GM23338 (cell line): ENCODE measurements around the gene APOBR. TPM values are rescaled to one million over a fixed set of nuclear protein-coding genes. Genes with fewer than 3 reads are reported as not detected.

Experiments used
- ATAC-seq: fragments of 200-7000 bp; cut with Tn5 transposase; 3 replicates; pipeline ENCODE4 v1.9.1; 2020
- DNase-seq: peaks from one replicate; pipeline ENCODE4 v3.0.0-alpha.2; 2015; ENCODE audit warnings: low spot score
- H2AFZ ChIP-seq: fragments of 200-600 bp; sonication (generic); 2 replicates; pipeline ENCODE4 v1.8.0; 2016; ENCODE audit warnings: antibody characterized with exemption, mild to moderate bottlenecking, moderate library complexity
- H3F3A ChIP-seq: fragments of 200-600 bp; sonication (generic); replicated peaks from 2 replicates; pipeline ENCODE4 v1.8.0; 2017; ENCODE audit warnings: antibody characterized with exemption, mixed run types, low read depth
- H3K27ac ChIP-seq: fragments of 200-600 bp; sonication (generic); 2 replicates; pipeline ENCODE4 v1.6.1; 2016; ENCODE audit warnings: low read depth
- H3K27me3 ChIP-seq: fragments of 200-600 bp; sonication (generic); 2 replicates; pipeline ENCODE4 v1.8.0; 2016; ENCODE audit warnings: mild to moderate bottlenecking, mixed run types, moderate library complexity; ENCODE audit not compliant: insufficient read depth
- H3K36me3 ChIP-seq: fragments of 200-600 bp; sonication (generic); 2 replicates; pipeline ENCODE4 v1.8.0; 2016; ENCODE audit warnings: mild to moderate bottlenecking; ENCODE audit not compliant: insufficient read depth
- H3K4me1 ChIP-seq: fragments of 200-600 bp; sonication (generic); 2 replicates; pipeline ENCODE4 v1.8.0; 2016; ENCODE audit warnings: mild to moderate bottlenecking, moderate library complexity; ENCODE audit not compliant: insufficient read depth
- H3K4me2 ChIP-seq: fragments of 200-600 bp; sonication (generic); 2 replicates; pipeline ENCODE4 v1.7.1; 2017; ENCODE audit warnings: mixed run types
- H3K4me3 ChIP-seq: fragments of 200-600 bp; sonication (generic); 2 replicates; pipeline ENCODE4 v1.6.1; 2016; ENCODE audit warnings: mixed run types
- H3K79me2 ChIP-seq: fragments of 200-600 bp; sonication (generic); replicated peaks from 2 replicates; pipeline ENCODE4 v1.8.0; 2017; ENCODE audit warnings: mild to moderate bottlenecking; ENCODE audit not compliant: insufficient read depth
- H3K9me2 ChIP-seq: fragments of 200-600 bp; sonication (generic); 2 replicates; pipeline ENCODE4 v1.8.0; 2017; ENCODE audit not compliant: insufficient read depth
- H4K20me1 ChIP-seq: fragments of 200-600 bp; sonication (generic); replicated peaks from 2 replicates; pipeline ENCODE4 v1.8.0; 2017; ENCODE audit warnings: mild to moderate bottlenecking; ENCODE audit not compliant: insufficient read depth
- H3K27ac Mint-ChIP-seq: 2 replicates; pipeline ENCODE4 v1.8.0; 2020; ENCODE audit warnings: inconsistent platforms, mild to moderate bottlenecking, moderate library complexity, mixed read lengths
- H3K27me3 Mint-ChIP-seq: 3 replicates; pipeline ENCODE4 v1.8.0; 2022; ENCODE audit warnings: low read depth, mild to moderate bottlenecking, moderate library complexity, mixed read lengths, inconsistent platforms; ENCODE audit not compliant: insufficient read depth, poor library complexity
- H3K36me3 Mint-ChIP-seq: 3 replicates; pipeline ENCODE4 v1.8.0; 2021; ENCODE audit warnings: low read depth, mild to moderate bottlenecking, inconsistent platforms, moderate library complexity, mixed read lengths
- H3K4me1 Mint-ChIP-seq: 3 replicates; pipeline ENCODE4 v1.8.0; 2020; ENCODE audit warnings: mild to moderate bottlenecking, inconsistent platforms, mixed read lengths
- H3K4me3 Mint-ChIP-seq: 3 replicates; pipeline ENCODE4 v1.8.0; 2021; ENCODE audit warnings: moderate library complexity, mild to moderate bottlenecking, inconsistent platforms, mixed read lengths
- H3K9me3 Mint-ChIP-seq: 3 replicates; pipeline ENCODE4 v1.8.0; 2020; ENCODE audit warnings: moderate library complexity, mild to moderate bottlenecking, inconsistent platforms, mixed read lengths
- CREB1 ChIP-seq: fragments of 250-450 bp; sonication (Bioruptor Pico); IDR thresholded peaks from 2 replicates; pipeline ENCODE4 v1.5.0; 2020; ENCODE audit warnings: low read depth, mild to moderate bottlenecking, moderate library complexity
- ETS1 ChIP-seq: IDR thresholded peaks from 2 replicates; pipeline ENCODE4 v1.6.1; 2016; ENCODE audit warnings: antibody characterized with exemption
- EZH2 ChIP-seq: fragments of 200-600 bp; sonication (generic); IDR thresholded peaks from one replicate; pipeline ENCODE4 v1.8.0; 2017; ENCODE audit warnings: antibody characterized with exemption, mild to moderate bottlenecking, low read depth; ENCODE audit not compliant: unreplicated experiment
- ZNF331 ChIP-seq: fragments of 250-450 bp; sonication (Bioruptor Pico); IDR thresholded peaks from 2 replicates; pipeline ENCODE4 v1.5.0; 2020; ENCODE audit warnings: low read depth, mild to moderate bottlenecking, moderate library complexity
- ZNF462 ChIP-seq: fragments of 250-450 bp; sonication (Bioruptor Pico); IDR thresholded peaks from 2 replicates; pipeline ENCODE4 v1.5.0; 2020; ENCODE audit warnings: mild to moderate bottlenecking, moderate library complexity
- polyA plus RNA-seq: library from polyadenylated mRNA; unstranded; fragments of >200 nt; fragmentation: Nextera tagmentation; extraction: Ambion mirVana; gene quantifications from 2 replicates; pipeline ENCODE4 v1.2.1, GENCODE V29; 2016
- total RNA-seq: library from RNA; depleted of rRNA; stranded (reverse); fragments of >200 nt; shearing (Covaris generic); gene quantifications from 2 replicates; pipeline ENCODE4 v1.2.3, GENCODE V29; 2014

Gene APOBR
- total and polyA plus RNA-seq, 2 experiments from 2014 or later: 0.07 TPM; not detected in 1

- Histone ChIP-seq H4K20me1 (no peaks in the 10 kb centered on the region), H3K27ac (no peak overlapping the region), H3K4me2 (no peak overlapping the region), H3K4me1 (no peaks in the 10 kb centered on the region), H3K9me2 (peaks cover 6% of the 10 kb centered on the region; the same call in 1 of the 2 replicates), H3K36me3 (no peaks in the 10 kb centered on the region), H2AFZ (no peak overlapping the region), H3F3A (no peaks in the 10 kb centered on the region), H3K79me2 (no peaks in the 10 kb centered on the region), H3K4me3 (no peak overlapping the region), H3K27me3 (no peaks in the 10 kb centered on the region)
- no peak overlapping the region for H3K27ac Mint-ChIP-seq
- H3K9me3 Mint-ChIP-seq: no peaks in the 10 kb centered on the region
- ATAC-seq (no peak), DNase-seq (no peak)
- no peaks in the 10 kb centered on the region for H3K4me1 Mint-ChIP-seq
- H3K27me3 Mint-ChIP-seq: peaks cover 23% of the 10 kb centered on the region
- H3K4me3 Mint-ChIP-seq: no peak overlapping the region
- TF ChIP-seq EZH2 (no peak), ETS1 (no peak), ZNF462 (CRISPR knock-in tag) (no peak), ZNF331 (CRISPR knock-in tag) (no peak), CREB1 (CRISPR knock-in tag) (no peak)
- H3K36me3 Mint-ChIP-seq: no peaks in the 10 kb centered on the region
Observed at GRCh38 chr16:28505489-28506137, 11.2 kb downstream of the APOBR start.
